GM18870 (cell line): Measurements from ENCODE around the gene CARD6.
A peak's percentile ranks its signal among the peaks of the same experiment; 100 is the strongest.
"Not testable (repeated sequence)": the region's sequence is repeated elsewhere in the genome, so short reads cannot be mapped to it uniquely, and the experiment has no call there.

ENCODE experiments used
- ATAC-seq: cut with Tn5 transposase; IDR thresholded peaks from one replicate; pipeline ENCODE4 v1.9.1; 2021; ENCODE audit warnings: moderate library complexity; ENCODE audit not compliant: unreplicated experiment

CARD6 gene

DNA sequence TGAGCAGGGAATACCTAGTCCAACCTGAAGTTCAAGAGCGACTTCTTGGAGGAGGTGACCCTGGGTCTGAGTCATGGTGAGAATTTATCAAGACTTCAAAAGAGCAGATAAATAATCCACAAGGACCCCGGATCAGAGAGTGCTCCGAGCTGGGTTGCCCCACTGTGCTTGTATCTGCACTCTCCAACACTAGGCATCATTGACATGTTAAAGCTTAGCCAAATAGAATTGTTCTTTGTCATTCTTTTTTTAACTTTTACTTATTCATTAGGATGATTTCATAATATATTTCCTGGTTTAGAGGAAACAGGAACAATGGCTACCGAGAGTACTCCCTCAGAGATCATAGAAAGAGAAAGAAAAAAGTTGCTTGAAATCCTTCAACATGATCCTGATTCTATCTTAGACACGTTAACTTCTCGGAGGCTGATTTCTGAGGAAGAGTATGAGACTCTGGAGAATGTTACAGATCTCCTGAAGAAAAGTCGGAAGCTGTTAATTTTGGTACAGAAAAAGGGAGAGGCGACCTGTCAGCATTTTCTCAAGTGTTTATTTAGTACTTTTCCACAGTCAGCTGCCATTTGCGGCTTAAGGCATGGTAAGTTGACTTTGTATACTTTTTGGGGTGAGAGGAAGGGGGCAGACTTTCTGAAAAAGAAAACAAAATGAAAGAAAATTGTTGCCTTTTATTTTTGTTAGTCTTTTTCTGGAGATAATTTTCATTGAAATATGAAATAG is at the start of gene CARD6:
Gene CARD6 (plus strand): TSS at position 300 of the 738 bp plus-strand sequence. CDS start 16 bp downstream, at position 316.
- ATAC-seq = peak; percentile 51

- ATAC-seq = no peak
Measured at GRCh38 chr5:40791715-40792139, 49.4 kb upstream of the CARD6 start.

- not testable (repeated sequence) for ATAC-seq
Measured at GRCh38 chr5:40792691-40793090, 48.5 kb upstream of the CARD6 start.

- not testable (repeated sequence) for ATAC-seq
Measured at GRCh38 chr5:40794340-40794739, 46.8 kb upstream of the CARD6 start.

DNA sequence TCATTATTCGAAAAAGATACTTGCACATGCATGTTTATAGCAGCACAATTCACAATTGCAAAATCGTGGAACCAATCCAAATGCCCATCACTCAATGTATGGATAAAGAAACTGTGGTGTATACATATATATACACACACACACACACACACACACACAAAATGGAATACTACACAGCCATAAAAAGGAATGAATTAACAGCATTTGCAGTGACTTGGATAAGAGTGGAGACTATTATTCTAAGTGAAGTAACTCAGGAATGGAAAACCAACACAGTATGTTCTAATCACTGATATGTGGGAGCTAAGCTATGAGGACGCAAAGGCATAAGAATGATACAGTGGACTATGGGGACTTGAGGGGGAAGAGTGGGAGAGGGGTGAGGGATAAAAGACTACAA is 46.3 kb upstream of the CARD6 start:
- not testable (repeated sequence) for ATAC-seq

DNA sequence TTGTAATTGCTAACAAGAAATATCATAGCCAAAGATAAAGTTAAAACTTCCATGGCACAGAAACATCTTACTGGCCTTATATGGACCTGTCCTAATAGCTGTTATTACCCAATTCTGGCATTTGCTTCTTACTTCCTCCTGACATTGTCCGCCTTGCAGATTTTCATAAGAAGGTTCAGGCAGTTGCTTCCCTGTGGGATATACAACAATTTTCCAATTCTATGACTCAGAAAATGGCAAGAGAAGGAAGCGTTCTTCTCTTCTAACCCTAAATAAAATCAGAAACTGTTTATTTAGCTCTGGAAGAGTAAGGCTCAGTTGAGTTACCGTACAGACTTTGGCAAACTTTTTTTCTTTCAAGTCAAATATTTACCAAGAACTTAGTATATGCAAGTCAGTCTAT is 44.7 kb upstream of the CARD6 start:
- ATAC-seq = no peak

DNA sequence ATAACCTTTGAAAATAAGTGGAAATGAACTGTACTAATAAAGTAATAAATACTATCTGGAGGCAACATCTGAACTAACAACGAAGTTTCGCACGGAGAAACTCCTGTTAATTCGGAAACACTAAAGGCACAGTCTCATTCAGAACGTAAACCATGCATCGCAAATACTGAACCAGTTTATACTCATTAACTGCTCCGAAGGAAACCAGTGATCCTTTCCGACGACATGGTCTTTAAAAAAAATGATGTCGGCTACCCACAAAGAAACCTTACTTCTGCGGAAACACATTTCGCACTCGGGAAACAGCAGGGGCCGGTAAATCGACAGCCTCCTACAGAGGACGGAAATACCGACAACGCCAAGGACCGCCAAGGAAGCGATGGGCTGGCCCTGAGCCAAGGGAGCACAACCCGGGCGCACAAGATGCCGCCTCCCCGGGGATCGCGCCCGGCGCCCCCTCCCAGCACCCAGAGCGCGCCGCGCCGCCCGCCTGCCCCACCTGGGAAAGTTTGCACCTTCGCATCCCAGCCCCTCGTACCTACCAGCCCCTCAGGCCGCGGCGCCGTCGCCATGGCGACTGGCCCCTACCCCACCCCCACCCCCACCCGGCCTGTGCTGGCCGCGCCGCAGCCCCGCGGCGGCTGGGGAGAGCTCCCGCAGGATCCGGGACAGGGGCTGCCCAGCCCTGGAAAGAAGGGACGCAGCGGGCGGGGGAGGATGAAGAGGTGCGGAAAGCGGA is 43.7 kb upstream of the CARD6 start:
- ATAC-seq = peak; percentile 52

GRCh38 chr5:40798012-40798800 is 43.0 kb upstream of the CARD6 start, which contains the start of gene PRKAA1:
TSS of gene PRKAA1 (minus strand) at chr5:40798374. CDS start at chr5:40798189, 185 bp downstream.
- peak; percentile 72 for ATAC-seq

- ATAC-seq = no peak
Measured at GRCh38 chr5:40798801-40799210, 42.4 kb upstream of the CARD6 start.

- ATAC-seq = no peak
Measured at GRCh38 chr5:40799258-40799657, 41.9 kb upstream of the CARD6 start.

GRCh38 chr5:40801771-40802562 is 39.2 kb upstream of the CARD6 start:
- ATAC-seq = no peak

DNA sequence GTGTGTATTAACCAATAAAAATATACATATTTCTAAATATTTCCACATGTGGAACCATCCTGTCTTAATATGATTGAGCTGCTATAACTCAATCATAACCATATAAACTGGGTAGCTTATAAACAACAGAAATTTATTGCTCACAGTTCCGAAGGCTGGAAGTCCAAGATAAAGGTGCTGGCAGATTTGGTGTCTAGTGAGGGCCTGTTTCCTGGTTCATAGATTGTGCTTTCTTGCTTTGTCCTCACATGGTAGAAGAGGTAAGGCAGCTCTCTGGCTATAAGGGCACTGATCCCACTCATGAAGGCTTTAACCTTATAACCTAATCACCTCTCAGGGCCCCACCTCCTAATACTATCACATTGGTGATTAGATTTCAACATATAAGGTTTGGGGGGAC is 29.0 kb upstream of the CARD6 start:
- ATAC-seq = no peak

GRCh38 chr5:40813698-40814281 is 27.4 kb upstream of the CARD6 start:
- ATAC-seq = no peak

- no peak for ATAC-seq
Measured at GRCh38 chr5:40823459-40823858, 17.7 kb upstream of the CARD6 start.

- ATAC-seq = not testable (repeated sequence)
Measured at GRCh38 chr5:40825461-40826043, 15.6 kb upstream of the CARD6 start.

DNA sequence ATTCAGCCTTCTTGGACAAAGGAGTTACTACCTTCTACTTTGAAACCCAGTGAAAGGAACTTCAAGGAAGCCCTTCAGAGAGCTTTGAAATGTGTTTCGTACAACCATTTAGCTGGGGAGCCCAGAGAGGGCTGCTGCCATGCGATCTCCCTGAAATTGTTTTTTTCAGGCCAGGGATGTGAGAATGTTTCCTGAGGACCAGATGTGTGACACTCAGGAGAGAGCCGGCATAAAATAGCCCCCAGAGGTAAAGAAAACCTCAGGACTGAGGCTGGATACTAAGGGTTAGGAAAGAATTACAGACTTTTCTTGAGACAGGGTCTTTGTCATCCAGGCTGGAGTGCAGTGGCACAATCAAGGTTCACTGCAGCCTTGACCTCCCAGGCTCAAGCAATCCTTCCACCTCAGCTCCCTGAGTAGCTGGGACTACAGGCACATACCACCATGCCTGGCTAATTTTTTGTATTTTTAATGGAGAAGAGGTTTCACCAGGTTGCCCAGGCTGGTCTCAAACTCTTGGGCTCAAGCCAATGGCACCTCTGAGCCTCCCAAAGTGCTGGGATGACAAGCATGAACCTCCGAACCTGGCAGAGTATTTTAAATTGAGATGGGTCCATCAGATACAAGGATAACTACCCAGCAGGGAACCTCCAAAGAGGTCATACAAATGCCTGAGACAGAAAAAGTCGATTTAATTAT is 14.5 kb upstream of the CARD6 start:
- no peak for ATAC-seq

- ATAC-seq = no peak
Measured at GRCh38 chr5:40827188-40827977, 13.8 kb upstream of the CARD6 start.

DNA sequence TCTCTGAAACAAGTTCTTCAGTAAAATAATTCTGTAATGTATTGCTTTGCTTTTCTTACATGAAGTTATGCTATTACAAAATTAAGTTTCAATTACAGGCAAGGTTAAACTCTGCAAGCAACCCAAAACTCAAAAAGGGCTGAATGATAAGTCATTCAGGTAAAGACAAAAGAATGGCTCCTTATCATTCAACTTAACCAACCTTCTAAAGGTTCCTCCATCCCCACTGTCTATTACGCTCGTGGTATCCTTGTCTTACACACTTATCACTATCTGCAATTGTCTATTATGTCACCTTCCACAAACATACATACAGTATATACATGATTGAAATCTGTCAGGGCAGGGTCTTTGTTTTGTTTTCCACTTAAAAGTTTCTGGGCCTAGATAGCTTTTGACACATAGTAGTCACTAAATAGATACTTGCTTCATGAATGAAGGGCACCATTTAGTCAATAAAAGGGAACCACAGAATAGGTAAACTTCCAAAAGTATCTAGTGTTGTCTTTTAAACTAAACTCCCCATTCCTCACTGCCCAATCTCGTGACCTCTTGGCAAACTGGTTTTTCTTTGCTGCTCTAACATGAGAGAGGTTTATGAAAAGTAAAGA is 13.0 kb upstream of the CARD6 start:
- ATAC-seq = no peak
